ENCODE data around the gene GLRX.

DNA sequence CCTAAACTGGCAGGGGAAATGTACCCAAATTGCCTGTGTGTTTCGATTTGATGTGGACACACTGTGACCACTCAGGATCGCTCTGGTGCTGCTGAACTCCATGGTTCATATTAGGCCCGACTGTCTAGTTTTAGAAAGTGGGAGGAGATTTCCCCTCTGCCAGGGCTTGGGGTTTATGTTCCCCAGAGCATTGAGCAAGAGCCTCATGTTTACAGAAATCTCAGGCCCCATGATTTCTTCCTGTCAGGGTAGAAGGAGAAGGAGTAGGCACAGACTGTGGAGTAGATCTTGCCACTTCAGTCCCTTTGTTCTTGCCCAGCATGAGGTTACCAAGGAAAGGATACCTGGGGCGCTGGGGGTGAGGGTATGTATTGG is 40.8 kb upstream of the GLRX start:
- TF ChIP-seq, protein P1, sequence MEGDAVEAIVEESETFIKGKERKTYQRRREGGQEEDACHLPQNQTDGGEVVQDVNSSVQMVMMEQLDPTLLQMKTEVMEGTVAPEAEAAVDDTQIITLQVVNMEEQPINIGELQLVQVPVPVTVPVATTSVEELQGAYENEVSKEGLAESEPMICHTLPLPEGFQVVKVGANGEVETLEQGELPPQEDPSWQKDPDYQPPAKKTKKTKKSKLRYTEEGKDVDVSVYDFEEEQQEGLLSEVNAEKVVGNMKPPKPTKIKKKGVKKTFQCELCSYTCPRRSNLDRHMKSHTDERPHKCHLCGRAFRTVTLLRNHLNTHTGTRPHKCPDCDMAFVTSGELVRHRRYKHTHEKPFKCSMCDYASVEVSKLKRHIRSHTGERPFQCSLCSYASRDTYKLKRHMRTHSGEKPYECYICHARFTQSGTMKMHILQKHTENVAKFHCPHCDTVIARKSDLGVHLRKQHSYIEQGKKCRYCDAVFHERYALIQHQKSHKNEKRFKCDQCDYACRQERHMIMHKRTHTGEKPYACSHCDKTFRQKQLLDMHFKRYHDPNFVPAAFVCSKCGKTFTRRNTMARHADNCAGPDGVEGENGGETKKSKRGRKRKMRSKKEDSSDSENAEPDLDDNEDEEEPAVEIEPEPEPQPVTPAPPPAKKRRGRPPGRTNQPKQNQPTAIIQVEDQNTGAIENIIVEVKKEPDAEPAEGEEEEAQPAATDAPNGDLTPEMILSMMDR (conservative IDR thresholded peaks at IDR 0.05 in 1 of 2, IDR thresholded peaks at IDR 0.05 in 1 of 2; ENCODE audit: low read depth in 1 of 2, low read length in 2 of 2): no peak
- no peak for TF ChIP-seq EZH2 (IDR thresholded peaks at IDR 0.05; ENCODE audit: low read length, missing control alignments)
